ENCODE data around the gene DSCAM. TPM values are rescaled to one million over a fixed set of nuclear protein-coding genes. Genes with fewer than 3 reads are reported as not detected.
A peak's percentile ranks its signal among the peaks of the same experiment; 100 is the strongest.
"Not testable (repeated sequence)": the region's sequence is repeated elsewhere in the genome, so short reads cannot be mapped to it uniquely, and the experiment has no call there.

DSCAM gene
- total RNA-seq, 2 donors from 2014 or later = not detected

DNA sequence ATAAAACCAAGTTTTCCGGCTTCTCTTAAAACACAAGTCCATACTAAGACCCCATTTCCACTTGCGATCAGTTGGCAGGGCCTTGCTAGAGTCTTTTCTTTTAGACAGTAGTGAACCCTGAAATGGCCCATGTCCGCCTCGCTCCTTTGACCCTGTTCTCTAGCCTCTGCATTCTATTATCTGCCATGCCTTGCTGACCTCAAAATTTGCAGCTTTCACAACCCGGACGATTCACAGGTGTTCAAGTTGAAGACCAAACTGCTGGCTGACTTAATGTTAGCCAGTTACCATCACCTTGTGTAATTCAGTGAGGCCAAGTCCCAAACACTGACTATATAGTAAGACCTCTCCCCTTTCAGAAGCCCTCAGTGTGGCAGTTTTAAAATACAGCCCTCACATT, 805.5 kb downstream of the DSCAM start:
- H3K36me3 ChIP-seq = no peaks in the 10 kb centered on the region
- TF ChIP-seq, protein P1, sequence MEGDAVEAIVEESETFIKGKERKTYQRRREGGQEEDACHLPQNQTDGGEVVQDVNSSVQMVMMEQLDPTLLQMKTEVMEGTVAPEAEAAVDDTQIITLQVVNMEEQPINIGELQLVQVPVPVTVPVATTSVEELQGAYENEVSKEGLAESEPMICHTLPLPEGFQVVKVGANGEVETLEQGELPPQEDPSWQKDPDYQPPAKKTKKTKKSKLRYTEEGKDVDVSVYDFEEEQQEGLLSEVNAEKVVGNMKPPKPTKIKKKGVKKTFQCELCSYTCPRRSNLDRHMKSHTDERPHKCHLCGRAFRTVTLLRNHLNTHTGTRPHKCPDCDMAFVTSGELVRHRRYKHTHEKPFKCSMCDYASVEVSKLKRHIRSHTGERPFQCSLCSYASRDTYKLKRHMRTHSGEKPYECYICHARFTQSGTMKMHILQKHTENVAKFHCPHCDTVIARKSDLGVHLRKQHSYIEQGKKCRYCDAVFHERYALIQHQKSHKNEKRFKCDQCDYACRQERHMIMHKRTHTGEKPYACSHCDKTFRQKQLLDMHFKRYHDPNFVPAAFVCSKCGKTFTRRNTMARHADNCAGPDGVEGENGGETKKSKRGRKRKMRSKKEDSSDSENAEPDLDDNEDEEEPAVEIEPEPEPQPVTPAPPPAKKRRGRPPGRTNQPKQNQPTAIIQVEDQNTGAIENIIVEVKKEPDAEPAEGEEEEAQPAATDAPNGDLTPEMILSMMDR (IDR thresholded peaks at IDR 0.05) = no peak
- no peak for DNase-seq (ENCODE audit: low spot score)
- H3K4me3 ChIP-seq = no peak overlapping the region
- no peak overlapping the region for H3K27ac ChIP-seq
- no peaks in the 10 kb centered on the region for H3K9me3 ChIP-seq
- no peaks in the 10 kb centered on the region for H3K4me1 ChIP-seq
- no peaks in the 10 kb centered on the region for H3K27me3 ChIP-seq

GRCh38 chr21:40033156-40033782, 813.7 kb downstream of the DSCAM start:
- not testable (repeated sequence) for H3K9me3 ChIP-seq; H3K4me1 ChIP-seq; H3K27me3 ChIP-seq; H3K36me3 ChIP-seq; DNase-seq (ENCODE audit: low spot score); H3K27ac ChIP-seq; H3K4me3 ChIP-seq

DNA sequence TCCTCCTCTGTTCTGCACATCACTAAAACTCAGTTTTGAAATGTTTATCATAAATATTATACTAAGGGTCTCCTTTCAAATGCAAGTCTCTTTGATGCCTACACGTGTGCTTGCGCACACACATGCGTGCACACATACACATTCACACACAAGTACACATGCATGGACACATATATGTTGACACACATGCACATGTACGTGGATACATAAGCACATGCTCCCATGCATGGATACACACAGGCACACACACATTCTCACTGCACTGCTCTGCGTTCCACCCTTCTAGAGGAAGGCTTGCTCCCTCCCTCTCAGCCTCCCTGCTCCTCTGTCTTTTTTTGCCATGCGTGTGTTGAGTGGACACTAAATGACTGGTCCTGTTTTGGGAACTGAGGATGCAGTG, 817.1 kb downstream of the DSCAM start:
- H3K27ac ChIP-seq = no peak overlapping the region
- no peak overlapping the region for H3K4me3 ChIP-seq
- no peaks in the 10 kb centered on the region for H3K27me3 ChIP-seq
- no peaks in the 10 kb centered on the region for H3K4me1 ChIP-seq
- DNase-seq (ENCODE audit: low spot score) = peak; percentile 18
- TF ChIP-seq, protein P1 (IDR thresholded peaks at IDR 0.05) = no peak
- H3K36me3 ChIP-seq = no peaks in the 10 kb centered on the region
- no peaks in the 10 kb centered on the region for H3K9me3 ChIP-seq

DNA sequence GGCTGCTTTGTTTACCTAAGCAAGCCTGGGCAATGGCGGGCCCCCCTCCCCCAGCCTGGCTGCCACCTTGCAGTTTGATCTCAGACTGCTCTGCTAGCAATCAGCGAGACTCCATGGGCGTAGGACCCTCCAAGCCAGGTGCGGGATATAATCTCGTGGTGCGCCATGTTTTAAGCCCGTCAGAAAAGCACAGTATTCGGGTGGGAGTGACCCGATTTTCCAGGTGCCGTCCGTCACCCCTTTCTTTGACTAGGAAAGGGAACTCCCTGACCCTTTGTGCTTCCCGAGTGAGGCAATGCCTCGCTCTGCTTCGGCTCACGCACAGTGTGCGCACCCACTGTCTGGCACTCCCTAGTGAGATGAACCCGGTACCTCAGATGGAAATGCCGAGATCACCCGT, 818.6 kb downstream of the DSCAM start:
- H3K9me3 ChIP-seq; H3K4me3 ChIP-seq; H3K4me1 ChIP-seq; H3K27ac ChIP-seq; H3K36me3 ChIP-seq; H3K27me3 ChIP-seq; DNase-seq (ENCODE audit: low spot score): not testable (repeated sequence)

DNA sequence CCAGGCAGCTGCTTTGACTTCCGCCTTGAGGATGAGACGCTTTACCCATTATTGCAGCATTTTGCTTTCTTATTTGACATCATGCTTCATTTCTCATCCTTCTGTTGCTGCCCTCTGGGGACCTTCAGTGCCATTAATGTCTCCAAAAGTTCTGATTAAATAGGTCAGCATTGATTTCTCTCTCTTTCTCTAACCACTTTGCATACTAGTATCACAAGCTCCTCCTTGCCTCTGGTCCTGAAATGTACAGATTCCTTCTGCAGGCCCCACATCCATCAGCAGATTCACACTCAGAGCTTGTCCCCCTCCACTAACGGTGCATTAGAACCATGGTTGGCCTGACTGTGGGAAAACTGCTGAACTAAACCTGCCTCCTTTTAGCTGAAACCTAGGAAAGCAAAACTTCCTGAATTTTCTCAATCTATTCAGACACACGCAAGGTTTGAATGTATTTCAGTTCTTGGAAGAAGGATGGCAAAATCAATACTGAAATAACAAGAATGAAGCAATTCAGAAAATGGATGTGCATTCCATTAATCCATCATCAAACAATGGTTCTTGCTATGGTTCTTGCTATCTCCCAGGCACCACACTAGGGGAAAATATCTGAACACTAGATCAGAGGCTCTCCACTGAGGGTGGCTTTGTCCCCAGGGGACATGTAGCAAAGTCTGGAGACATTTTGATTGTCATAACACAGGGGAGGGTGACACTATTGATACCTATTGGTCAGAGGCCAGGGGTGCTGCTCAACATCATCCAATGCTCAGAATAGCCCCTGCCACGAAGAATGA, 825.2 kb downstream of the DSCAM start:
- no peak overlapping the region for H3K27ac ChIP-seq
- DNase-seq (ENCODE audit: low spot score) = peak; percentile 36
- TF ChIP-seq, protein P1 (IDR thresholded peaks at IDR 0.05) = no peak
- H3K36me3 ChIP-seq = no peaks in the 10 kb centered on the region
- no peak overlapping the region for H3K4me3 ChIP-seq
- no peaks in the 10 kb centered on the region for H3K9me3 ChIP-seq
- no peaks in the 10 kb centered on the region for H3K27me3 ChIP-seq
- no peaks in the 10 kb centered on the region for H3K4me1 ChIP-seq

DNA sequence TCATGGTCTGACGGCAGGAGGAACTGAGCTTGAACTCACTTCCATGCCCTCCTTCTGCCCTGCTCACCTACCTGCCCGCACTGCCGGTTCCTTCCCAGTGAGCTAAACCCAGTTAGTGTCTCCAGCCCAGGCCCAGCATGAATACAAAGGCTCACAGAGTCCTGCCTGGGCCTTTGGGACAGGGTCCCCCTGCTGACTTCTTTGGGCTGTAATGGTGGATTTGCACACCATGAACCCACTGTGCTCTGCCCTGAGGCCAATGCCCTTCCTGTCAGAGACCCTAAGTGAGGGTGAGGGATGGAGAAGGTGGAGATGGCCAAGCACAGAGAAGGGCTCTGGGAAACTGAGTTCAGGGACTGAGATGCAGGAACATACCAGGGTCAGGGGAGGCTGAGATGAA, 826.3 kb downstream of the DSCAM start:
- TF ChIP-seq, protein P1 (IDR thresholded peaks at IDR 0.05) = no peak
- Histone ChIP-seq H3K4me3 (no peak overlapping the region), H3K9me3 (no peaks in the 10 kb centered on the region), H3K36me3 (no peaks in the 10 kb centered on the region), H3K27ac (no peak overlapping the region), H3K4me1 (no peaks in the 10 kb centered on the region), H3K27me3 (no peaks in the 10 kb centered on the region)
- DNase-seq (ENCODE audit: low spot score) = no peak

All from right atrium auricular region (tissue), 2 donors.